ENCODE results near the gene FUT7. TPM values are rescaled to one million over a fixed set of nuclear protein-coding genes. Genes with fewer than 3 reads are reported as not detected.

FUT7 gene
- total RNA-seq, 1 donor from 2014 or later: not detected

DNA sequence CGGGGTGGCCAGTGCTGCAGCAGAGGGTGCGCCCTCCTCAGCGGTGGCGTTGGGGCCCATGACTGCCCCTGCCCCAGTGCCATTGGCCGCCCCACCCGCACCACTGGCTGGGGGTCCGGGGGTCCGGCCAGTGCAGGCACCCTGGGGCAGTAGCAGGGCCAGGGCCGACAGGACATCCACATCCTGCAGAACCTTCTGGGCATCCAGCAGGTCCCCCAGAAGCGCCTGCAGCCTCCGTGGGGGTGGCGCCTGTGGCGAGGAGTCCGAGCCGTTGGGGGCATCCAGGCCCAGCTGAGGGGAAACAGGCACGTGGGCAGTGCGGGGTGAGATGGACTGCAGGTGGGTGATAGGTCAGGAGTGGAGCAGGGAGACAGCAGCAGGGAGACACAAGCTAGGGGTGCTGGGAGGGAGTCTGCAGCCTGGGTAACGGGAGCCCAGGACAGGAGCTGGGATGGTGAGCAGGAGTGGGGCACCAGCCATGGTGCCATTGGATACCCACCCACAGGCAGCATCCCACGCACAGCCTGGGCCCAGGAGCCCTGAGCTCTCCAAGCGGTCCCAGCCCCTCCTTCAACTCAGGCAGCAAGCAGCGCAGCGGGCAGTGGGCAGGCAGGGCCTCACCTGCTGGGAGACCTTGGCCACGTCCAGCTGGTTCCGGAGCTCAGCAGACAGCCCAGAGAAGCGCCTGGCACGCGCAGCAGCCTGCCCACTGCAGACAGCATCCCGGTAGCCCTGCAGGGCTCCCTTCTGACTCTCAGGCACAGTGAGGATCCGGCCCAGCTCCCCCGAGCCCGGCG is 10.9 kb downstream of the FUT7 start:
- no peak overlapping the region for H3K4me3 ChIP-seq (ENCODE audit: low read depth, low read length)
- no peak for TF ChIP-seq CTCF (IDR thresholded peaks at IDR 0.05; ENCODE audit: insufficient read depth, low read length, severe bottlenecking)
- H3K27me3 ChIP-seq (ENCODE audit: control insufficient read depth, insufficient read depth, low read length): no peaks in the 10 kb centered on the region
- DNase-seq (ENCODE audit: low read depth) (no peak), FAIRE-seq (no peak)
- H3K36me3 ChIP-seq (ENCODE audit: control insufficient read depth, insufficient read depth, low read length): peaks cover 2% of the 10 kb centered on the region

DNA sequence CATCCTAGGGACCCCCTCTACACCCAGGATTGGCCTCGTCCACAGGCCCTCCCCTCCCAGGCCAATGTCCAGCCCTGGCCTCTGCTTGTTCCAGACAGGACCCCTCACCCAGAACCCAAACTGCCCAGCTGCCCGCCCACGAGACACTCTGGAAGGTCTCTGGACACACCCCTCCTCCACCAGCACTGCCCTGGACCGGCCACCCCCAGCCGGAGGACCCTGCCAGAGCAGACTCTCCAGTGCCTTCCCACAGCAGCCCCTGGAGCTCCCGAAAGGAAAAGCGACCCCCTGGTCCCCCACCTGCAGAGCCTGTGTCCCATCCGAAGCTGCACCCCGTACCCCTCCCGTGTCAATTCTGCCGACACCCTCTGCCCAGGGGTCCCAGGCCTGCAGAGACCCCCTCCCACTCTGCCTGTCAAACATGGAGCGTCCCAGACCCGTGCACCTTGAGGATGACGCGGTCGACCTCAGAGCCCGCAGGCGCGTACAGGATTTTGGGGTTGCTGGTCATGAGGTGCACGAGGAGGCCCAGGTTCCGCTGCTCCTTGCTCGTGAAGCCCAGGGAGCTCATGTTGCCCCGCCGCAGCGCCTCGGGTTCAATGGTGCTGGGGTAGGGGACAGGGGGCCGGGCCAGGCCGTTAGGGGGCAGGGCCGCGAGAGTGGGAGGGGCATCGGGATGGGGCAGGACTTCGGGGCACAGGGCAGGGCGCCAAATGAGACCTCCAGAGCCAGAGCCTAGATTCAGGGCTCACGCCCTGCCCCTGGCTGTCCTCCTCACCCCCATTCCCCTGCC is 11.8 kb downstream of the FUT7 start:
- H3K36me3 ChIP-seq (ENCODE audit: control insufficient read depth, insufficient read depth, low read length): peaks cover 3% of the 10 kb centered on the region
- FAIRE-seq (no peak), DNase-seq (ENCODE audit: low read depth) (no peak)
- no peak overlapping the region for H3K4me3 ChIP-seq (ENCODE audit: low read depth, low read length)
- no peaks in the 10 kb centered on the region for H3K27me3 ChIP-seq (ENCODE audit: control insufficient read depth, insufficient read depth, low read length)
- no peak for TF ChIP-seq CTCF (IDR thresholded peaks at IDR 0.05; ENCODE audit: insufficient read depth, low read length, severe bottlenecking)

GRCh38 chr9:137018761-137019559 is 12.9 kb downstream of the FUT7 start:
- Histone ChIP-seq H3K27me3 (ENCODE audit: control insufficient read depth, insufficient read depth, low read length) (no peaks in the 10 kb centered on the region), H3K36me3 (ENCODE audit: control insufficient read depth, insufficient read depth, low read length) (peaks cover 7% of the 10 kb centered on the region), H3K4me3 (ENCODE audit: low read depth, low read length) (no peak overlapping the region)
- no peak for FAIRE-seq
- no peak for TF ChIP-seq CTCF (IDR thresholded peaks at IDR 0.05; ENCODE audit: insufficient read depth, low read length, severe bottlenecking)
- DNase-seq (ENCODE audit: low read depth): no peak

- Histone ChIP-seq H3K36me3 (ENCODE audit: control insufficient read depth, insufficient read depth, low read length) (peaks cover 7% of the 10 kb centered on the region), H3K27me3 (ENCODE audit: control insufficient read depth, insufficient read depth, low read length) (no peaks in the 10 kb centered on the region)
Observed at GRCh38 chr9:137017791-137018497, 13.9 kb downstream of the FUT7 start.

More at GRCh38 chr9:137017791-137018497, 13.9 kb downstream of the FUT7 start:
- DNase-seq (ENCODE audit: low read depth): no peak
- TF ChIP-seq CTCF (IDR thresholded peaks at IDR 0.05; ENCODE audit: insufficient read depth, low read length, severe bottlenecking): no peak
- FAIRE-seq: no peak
- H3K4me3 ChIP-seq (ENCODE audit: low read depth, low read length): no peak overlapping the region
